HEK293T (cell line): ENCODE results near the gene GPHN.
A peak's percentile ranks its signal among the peaks of the same experiment; 100 is the strongest.

Source experiments
- CTCF ChIA-PET: fragments of 350-600 bp; formaldehyde crosslinking; extraction: SDS; loops from one replicate; lab custom pipeline; 2021; ENCODE audit warnings: antibody characterized with exemption, inconsistent platforms; lab: Yijun Ruan, JAX
- POLR2A ChIA-PET: fragments of 350-600 bp; formaldehyde crosslinking; extraction: SDS; loops from one replicate; lab custom pipeline; 2020; ENCODE audit warnings: antibody characterized with exemption, inconsistent platforms; lab: Yijun Ruan, JAX
- DNase-seq: peaks from one replicate; pipeline ENCODE4 v3.0.0; 2012; ENCODE audit warnings: mixed read lengths; ENCODE audit errors: extremely low spot score
- ARNT ChIP-seq: fragments of 450-650 bp; IDR thresholded peaks from 2 replicates; pipeline ENCODE4 v1.6.1; 2017; ENCODE audit warnings: mild to moderate bottlenecking
- BHLHE40 ChIP-seq: fragments of 450-650 bp; IDR thresholded peaks from 2 replicates; pipeline ENCODE4 v1.6.1; 2016; ENCODE audit warnings: mild to moderate bottlenecking, moderate library complexity, borderline replicate concordance
- CTBP1 ChIP-seq: fragments of 450-650 bp; IDR thresholded peaks from 2 replicates; pipeline ENCODE4 v1.6.1; 2016; ENCODE audit warnings: borderline replicate concordance
- ELF4 ChIP-seq: fragments of 450-650 bp; IDR thresholded peaks from 2 replicates; pipeline ENCODE4 v1.6.1; 2017; ENCODE audit warnings: antibody characterized with exemption
- FOXA1 ChIP-seq: fragments of 450-650 bp; IDR thresholded peaks from 2 replicates; pipeline ENCODE4 v1.6.1; 2016; ENCODE audit warnings: mild to moderate bottlenecking
- FOXK2 ChIP-seq: fragments of 450-650 bp; IDR thresholded peaks from 2 replicates; pipeline ENCODE4 v1.6.1; 2016; ENCODE audit warnings: mild to moderate bottlenecking
- FOXM1 ChIP-seq: fragments of 450-650 bp; IDR thresholded peaks from 2 replicates; pipeline ENCODE4 v1.6.1; 2017; ENCODE audit warnings: mild to moderate bottlenecking, borderline replicate concordance
- HDGF ChIP-seq: fragments of 450-650 bp; IDR thresholded peaks from 2 replicates; pipeline ENCODE4 v1.6.1; 2017; ENCODE audit warnings: antibody characterized with exemption, borderline replicate concordance
- L3MBTL2 ChIP-seq: fragments of 450-650 bp; conservative IDR thresholded peaks from 2 replicates; pipeline ENCODE4 v1.6.1; 2016; ENCODE audit warnings: mild to moderate bottlenecking
- LEF1 ChIP-seq: fragments of 450-650 bp; IDR thresholded peaks from 2 replicates; pipeline ENCODE4 v1.6.1; 2017; ENCODE audit warnings: mild to moderate bottlenecking, borderline replicate concordance
- NFRKB ChIP-seq: fragments of 450-650 bp; IDR thresholded peaks from 2 replicates; pipeline ENCODE4 v1.6.1; 2016; ENCODE audit warnings: mild to moderate bottlenecking, moderate library complexity
- SP1 ChIP-seq: fragments of 450-650 bp; IDR thresholded peaks from 2 replicates; pipeline ENCODE4 v1.6.1; 2017
- SUZ12 ChIP-seq: fragments of 450-650 bp; IDR thresholded peaks from 2 replicates; pipeline ENCODE4 v1.6.1; 2016; ENCODE audit warnings: mild to moderate bottlenecking
- TARDBP ChIP-seq: fragments of 450-650 bp; IDR thresholded peaks from 2 replicates; pipeline ENCODE4 v1.6.1; 2016
- ZNF384 ChIP-seq: fragments of 450-650 bp; IDR thresholded peaks from 2 replicates; pipeline ENCODE4 v1.6.1; 2016
- TF ChIP-seq, protein P1 (sequence below): fragments of 450-650 bp; IDR thresholded peaks from 2 replicates; pipeline ENCODE4 v1.6.1; 2016

The GPHN gene

GRCh38 chr14:67172056-67172455, 664.1 kb downstream of the GPHN start:
- TF ChIP-seq L3MBTL2 (no peak), FOXK2 (no peak), NFRKB (no peak), ELF4 (no peak), LEF1 (no peak), SP1 (no peak), ZNF384 (no peak), TARDBP (no peak), HDGF (no peak), BHLHE40 (no peak), FOXM1 (no peak)
- TF ChIP-seq, protein P1, sequence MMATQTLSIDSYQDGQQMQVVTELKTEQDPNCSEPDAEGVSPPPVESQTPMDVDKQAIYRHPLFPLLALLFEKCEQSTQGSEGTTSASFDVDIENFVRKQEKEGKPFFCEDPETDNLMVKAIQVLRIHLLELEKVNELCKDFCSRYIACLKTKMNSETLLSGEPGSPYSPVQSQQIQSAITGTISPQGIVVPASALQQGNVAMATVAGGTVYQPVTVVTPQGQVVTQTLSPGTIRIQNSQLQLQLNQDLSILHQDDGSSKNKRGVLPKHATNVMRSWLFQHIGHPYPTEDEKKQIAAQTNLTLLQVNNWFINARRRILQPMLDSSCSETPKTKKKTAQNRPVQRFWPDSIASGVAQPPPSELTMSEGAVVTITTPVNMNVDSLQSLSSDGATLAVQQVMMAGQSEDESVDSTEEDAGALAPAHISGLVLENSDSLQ = no peak
- DNase-seq = no peak
- POLR2A ChIA-PET = no interaction called here
- CTCF ChIA-PET = interaction anchor here (0.8 kb wide), 1 partner anchor 114 kb away, joined by 3 read pairs; no protein-coding TSS in a partner anchor

- DNase-seq = no peak
- ChIA-PET POLR2A (no interaction called here), CTCF (interaction anchor here (0.8 kb wide), 1 partner anchor 113 kb away, joined by 3 read pairs; no protein-coding TSS in a partner anchor)
- TF ChIP-seq FOXA1 (no peak), FOXM1 (no peak), BHLHE40 (no peak), ELF4 (no peak), LEF1 (no peak), FOXK2 (no peak)
Observed at GRCh38 chr14:67172520-67172919, 664.6 kb downstream of the GPHN start.

- no peak for DNase-seq
- POLR2A ChIA-PET = no interaction called here
- CTCF ChIA-PET = no interaction called here
- TF ChIP-seq ELF4 (no peak), ARNT (no peak), NFRKB (no peak), CTBP1 (no peak), FOXK2 (no peak), SUZ12 (no peak), BHLHE40 (no peak), FOXA1 (no peak), ZNF384 (no peak)
- TF ChIP-seq, protein P1 = no peak
Observed at GRCh38 chr14:67173719-67174118, 665.8 kb downstream of the GPHN start.

- TF ChIP-seq CTBP1 (no peak), FOXA1 (no peak), FOXK2 (no peak), LEF1 (no peak), SP1 (no peak), SUZ12 (no peak), L3MBTL2 (no peak)
- TF ChIP-seq, protein P1 = no peak
- POLR2A ChIA-PET = no interaction called here
- CTCF ChIA-PET = no interaction called here
- no peak for DNase-seq
Observed at GRCh38 chr14:67186172-67186768, 678.3 kb downstream of the GPHN start.

GRCh38 chr14:67186789-67187584, 679.0 kb downstream of the GPHN start:
- TF ChIP-seq, protein P1 = no peak
- no peak for TF ChIP-seq BHLHE40
- TF ChIP-seq FOXM1 = no peak
- TF ChIP-seq ARNT = no peak
- TF ChIP-seq FOXK2 = no peak
- TF ChIP-seq FOXA1 = no peak
- no peak for TF ChIP-seq ZNF384
- TF ChIP-seq LEF1 = no peak
- TF ChIP-seq TARDBP = no peak
- TF ChIP-seq SUZ12 = no peak
- no peak for TF ChIP-seq ELF4
- TF ChIP-seq CTBP1 = no peak
- no peak for TF ChIP-seq NFRKB
- no peak for TF ChIP-seq SP1
- no peak for TF ChIP-seq HDGF
- peak; percentile 21 for DNase-seq
- ChIA-PET POLR2A (no interaction called here), CTCF (no interaction called here)
